Nephron progenitor cell (in vitro differentiated cells): ENCODE measurements around the gene LLGL2.
A peak's percentile ranks its signal among the peaks of the same experiment; 100 is the strongest.

Source experiments
- DNase-seq: peaks from one replicate; pipeline ENCODE4 v3.0.0; 2021
- H3K27ac Mint-ChIP-seq: 2 replicates; pipeline ENCODE4 v1.8.0; 2021; ENCODE audit warnings: mild to moderate bottlenecking, moderate library complexity, mixed read lengths
- H3K27me3 Mint-ChIP-seq: 2 replicates; pipeline ENCODE4 v1.8.0; 2021; ENCODE audit warnings: mild to moderate bottlenecking, low read depth, mixed read lengths; ENCODE audit not compliant: poor library complexity
- H3K36me3 Mint-ChIP-seq: 2 replicates; pipeline ENCODE4 v1.8.0; 2021; ENCODE audit warnings: low read depth, mixed read lengths
- H3K4me1 Mint-ChIP-seq: 2 replicates; pipeline ENCODE4 v1.8.0; 2021; ENCODE audit warnings: mixed read lengths
- H3K4me3 Mint-ChIP-seq: 2 replicates; pipeline ENCODE4 v1.8.0; 2021; ENCODE audit warnings: mild to moderate bottlenecking, moderate library complexity, mixed read lengths
- H3K9me3 Mint-ChIP-seq: 2 replicates; pipeline ENCODE4 v1.8.0; 2021; ENCODE audit warnings: mild to moderate bottlenecking, moderate library complexity, mixed read lengths
- TF ChIP-seq, protein P1 (sequence below): fragments of 200-600 bp; sonication (generic); IDR thresholded peaks from 2 replicates; pipeline ENCODE4 v1.5.0; 2021; ENCODE audit warnings: antibody characterized with exemption

The LLGL2 gene

DNA sequence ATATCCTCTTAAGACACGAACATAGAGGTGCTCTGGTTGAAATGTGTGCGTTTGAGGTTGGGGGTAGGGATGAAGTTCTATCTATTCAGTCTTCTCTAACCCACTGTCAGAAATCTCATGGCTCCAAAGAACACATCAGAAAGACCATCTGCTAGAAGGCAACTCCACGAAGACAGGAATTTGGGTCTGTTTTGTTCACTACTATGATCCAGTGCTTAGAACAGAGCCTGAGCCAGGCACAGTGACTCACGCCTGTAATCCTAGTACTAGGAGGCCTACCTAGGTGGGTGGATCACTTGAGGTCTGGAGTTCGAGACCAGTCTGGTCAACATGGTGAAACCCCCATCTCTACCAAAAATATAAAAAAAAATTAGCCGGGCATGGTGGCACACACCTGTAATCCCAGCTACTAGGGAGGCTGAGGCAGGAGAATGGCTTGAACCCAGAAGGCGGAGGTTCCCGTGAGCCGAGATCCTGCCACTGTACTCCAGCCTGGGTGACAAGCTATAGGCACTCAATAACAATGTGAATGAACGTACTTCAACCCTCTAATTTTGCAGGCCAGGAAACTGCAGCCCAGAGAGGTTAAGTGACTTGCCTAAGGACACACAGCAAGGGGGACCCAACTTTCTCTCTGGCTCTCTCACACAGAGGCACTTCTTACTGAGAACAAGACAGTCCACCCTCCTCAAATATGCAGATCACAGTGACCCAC, 12.4 kb upstream of the LLGL2 start:
- Mint-ChIP-seq H3K9me3 (no peaks in the 10 kb centered on the region), H3K4me3 (peak overlapping the region; percentile 79), H3K27me3 (peaks cover 4% of the 10 kb centered on the region), H3K27ac (no peak overlapping the region), H3K36me3 (peaks cover 11% of the 10 kb centered on the region), H3K4me1 (peaks cover 50% of the 10 kb centered on the region)
- TF ChIP-seq, protein P1, sequence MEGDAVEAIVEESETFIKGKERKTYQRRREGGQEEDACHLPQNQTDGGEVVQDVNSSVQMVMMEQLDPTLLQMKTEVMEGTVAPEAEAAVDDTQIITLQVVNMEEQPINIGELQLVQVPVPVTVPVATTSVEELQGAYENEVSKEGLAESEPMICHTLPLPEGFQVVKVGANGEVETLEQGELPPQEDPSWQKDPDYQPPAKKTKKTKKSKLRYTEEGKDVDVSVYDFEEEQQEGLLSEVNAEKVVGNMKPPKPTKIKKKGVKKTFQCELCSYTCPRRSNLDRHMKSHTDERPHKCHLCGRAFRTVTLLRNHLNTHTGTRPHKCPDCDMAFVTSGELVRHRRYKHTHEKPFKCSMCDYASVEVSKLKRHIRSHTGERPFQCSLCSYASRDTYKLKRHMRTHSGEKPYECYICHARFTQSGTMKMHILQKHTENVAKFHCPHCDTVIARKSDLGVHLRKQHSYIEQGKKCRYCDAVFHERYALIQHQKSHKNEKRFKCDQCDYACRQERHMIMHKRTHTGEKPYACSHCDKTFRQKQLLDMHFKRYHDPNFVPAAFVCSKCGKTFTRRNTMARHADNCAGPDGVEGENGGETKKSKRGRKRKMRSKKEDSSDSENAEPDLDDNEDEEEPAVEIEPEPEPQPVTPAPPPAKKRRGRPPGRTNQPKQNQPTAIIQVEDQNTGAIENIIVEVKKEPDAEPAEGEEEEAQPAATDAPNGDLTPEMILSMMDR = no peak
- DNase-seq = no peak

DNA sequence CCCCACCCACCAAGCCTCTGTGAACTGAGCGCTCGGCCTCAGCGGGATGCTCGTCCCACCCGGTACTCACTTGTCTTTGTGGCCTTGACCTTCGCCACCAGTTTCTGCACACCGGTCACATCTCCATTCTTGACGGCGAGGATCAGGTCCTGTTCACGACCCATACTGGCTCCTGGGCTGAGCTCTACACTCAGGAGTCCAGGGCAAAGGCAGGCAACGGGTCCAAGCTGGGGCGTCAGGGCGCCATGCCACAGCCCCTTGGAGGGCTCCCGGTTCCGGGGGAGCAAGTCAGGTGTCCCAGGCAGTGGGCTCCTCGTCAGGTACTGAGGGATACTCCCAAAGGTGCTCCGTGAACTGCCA, 11.9 kb upstream of the LLGL2 start:
- H3K4me3 Mint-ChIP-seq = peak overlapping the region; percentile 79
- no peak for DNase-seq
- H3K4me1 Mint-ChIP-seq = peaks cover 48% of the 10 kb centered on the region
- TF ChIP-seq, protein P1 = no peak
- no peaks in the 10 kb centered on the region for H3K9me3 Mint-ChIP-seq
- H3K36me3 Mint-ChIP-seq = peaks cover 16% of the 10 kb centered on the region
- H3K27ac Mint-ChIP-seq = no peak overlapping the region
- peaks cover 4% of the 10 kb centered on the region for H3K27me3 Mint-ChIP-seq

DNA sequence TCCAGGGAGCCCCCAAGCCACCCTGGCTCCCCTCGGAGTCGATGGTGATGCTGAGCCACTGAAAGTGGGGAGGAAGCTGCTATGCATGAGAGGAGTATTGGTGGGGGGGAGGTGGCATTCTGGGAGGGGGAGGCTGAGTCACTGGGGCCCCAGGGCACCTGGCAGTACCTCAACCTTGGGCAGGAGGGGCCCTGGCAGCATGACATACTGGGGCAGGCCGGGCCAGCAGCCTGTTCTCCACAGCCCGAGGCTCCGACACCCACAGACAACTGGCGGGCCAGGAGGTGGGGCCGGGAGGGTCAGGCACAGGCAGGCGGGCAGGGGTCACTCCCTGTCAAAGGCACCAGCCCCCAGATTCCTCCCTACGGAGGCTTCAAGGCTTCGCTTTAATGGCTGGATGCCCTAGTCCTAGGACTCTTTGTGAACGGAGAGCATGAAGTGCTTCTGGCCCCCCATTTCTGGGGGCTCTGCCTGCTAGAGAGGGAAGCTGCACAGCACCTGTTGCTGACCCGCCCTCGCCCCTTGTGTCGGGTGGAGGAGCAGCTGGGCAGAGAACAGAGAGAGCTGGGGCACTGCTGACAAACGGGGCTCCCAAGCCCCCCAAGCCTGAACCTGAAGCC, 11.1 kb upstream of the LLGL2 start:
- Mint-ChIP-seq H3K27me3 (peaks cover 4% of the 10 kb centered on the region), H3K4me1 (peaks cover 44% of the 10 kb centered on the region), H3K9me3 (no peaks in the 10 kb centered on the region), H3K4me3 (peak overlapping the region; percentile 79), H3K27ac (no peak overlapping the region), H3K36me3 (peaks cover 23% of the 10 kb centered on the region)
- DNase-seq = no peak
- TF ChIP-seq, protein P1 = no peak

DNA sequence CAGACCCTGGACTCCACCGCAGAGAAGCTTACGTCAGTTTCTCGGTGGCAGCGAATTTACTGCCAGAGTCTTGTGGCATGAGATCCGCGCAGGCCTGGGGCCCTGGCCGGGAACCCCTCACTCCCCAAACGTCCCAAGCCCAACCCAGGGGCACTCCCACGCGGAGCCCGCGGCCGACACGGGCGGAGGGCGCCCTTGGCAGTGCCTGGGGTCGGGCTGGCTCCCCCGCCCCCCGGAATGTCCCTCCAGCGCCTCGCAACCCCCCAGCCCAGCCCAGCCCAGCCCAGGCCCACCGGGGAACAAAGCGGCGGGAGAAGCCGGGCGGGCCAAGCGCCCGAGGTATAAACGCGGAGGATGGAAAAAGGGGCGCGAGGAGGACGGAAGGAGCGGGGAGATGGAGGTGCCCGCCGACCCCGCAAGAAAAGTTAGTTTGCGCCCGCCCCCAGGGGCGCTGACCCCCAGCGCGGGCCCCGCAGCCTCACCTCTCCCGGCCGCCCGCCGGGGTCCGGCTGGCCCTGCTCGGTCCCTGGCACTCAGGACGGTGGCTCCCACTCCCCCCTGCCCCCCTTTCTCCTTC, 10.5 kb upstream of the LLGL2 start:
- Mint-ChIP-seq H3K27me3 (peaks cover 4% of the 10 kb centered on the region), H3K27ac (no peak overlapping the region), H3K4me3 (peak overlapping the region; percentile 79), H3K36me3 (peaks cover 27% of the 10 kb centered on the region), H3K9me3 (no peaks in the 10 kb centered on the region), H3K4me1 (peaks cover 44% of the 10 kb centered on the region)
- peak; percentile 71 for DNase-seq
- TF ChIP-seq, protein P1 = no peak

DNA sequence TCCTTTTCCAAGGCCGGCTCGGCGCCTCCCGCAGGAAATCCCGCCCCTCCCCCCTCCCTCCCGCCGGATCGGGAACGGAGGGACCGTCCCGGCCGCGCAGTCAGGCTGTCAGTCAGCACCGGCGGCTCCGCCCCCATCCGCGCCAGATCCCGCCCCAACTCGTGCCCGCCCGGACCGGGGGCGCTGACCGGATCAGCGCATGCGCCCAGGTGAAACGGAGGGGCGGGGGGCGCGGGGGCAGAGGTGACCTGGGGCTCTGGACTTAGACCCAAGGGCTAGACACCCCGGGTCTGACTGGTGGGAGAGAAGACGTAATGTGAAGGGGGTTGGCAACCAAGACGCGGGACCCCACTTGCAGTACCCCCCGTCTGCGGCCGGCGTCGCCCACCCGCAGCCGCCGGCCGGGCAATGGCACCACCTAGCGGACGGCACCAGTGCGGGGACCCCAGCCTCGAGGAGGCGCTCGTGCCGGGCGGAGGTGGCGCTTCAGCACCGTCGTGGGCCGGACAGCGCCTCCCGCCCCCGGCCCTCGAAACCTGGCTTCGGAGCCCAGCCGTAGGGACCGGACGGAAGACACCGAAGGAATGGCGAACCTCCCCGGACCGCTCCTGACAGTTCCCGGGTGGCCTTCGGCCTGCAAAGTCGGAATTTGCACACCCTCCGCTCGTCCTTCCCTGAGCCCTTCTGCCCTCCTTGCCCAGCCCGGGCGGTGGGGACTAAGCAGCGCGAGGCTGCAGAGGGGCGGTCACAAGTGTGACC, 9.8 kb upstream of the LLGL2 start, which contains the start of gene CASKIN2:
Gene CASKIN2, minus strand, starts transcription at position 42 of the 759 bp plus-strand sequence. CDS start 1,733 bp downstream, outside the sequence.
- H3K4me1 Mint-ChIP-seq = peaks cover 44% of the 10 kb centered on the region
- TF ChIP-seq, protein P1 = peak; percentile 96
- peaks cover 28% of the 10 kb centered on the region for H3K36me3 Mint-ChIP-seq
- no peak within 1 kb of the TSS for H3K27ac Mint-ChIP-seq
- DNase-seq = peak; percentile 99
- H3K9me3 Mint-ChIP-seq = no peaks in the 10 kb centered on the region
- H3K27me3 Mint-ChIP-seq = peaks cover 6% of the 10 kb centered on the region
- H3K4me3 Mint-ChIP-seq = peak within 1 kb of the TSS; percentile 85
